GM21529 (cell line): ENCODE results near the gene COX7A2L.
A peak's percentile ranks its signal among the peaks of the same experiment; 100 is the strongest.
"Not testable (repeated sequence)": the region's sequence is repeated elsewhere in the genome, so short reads cannot be mapped to it uniquely, and the experiment has no call there.

ENCODE experiments used
- ATAC-seq: cut with Tn5 transposase; IDR thresholded peaks from one replicate; pipeline ENCODE4 v1.9.1; 2021; ENCODE audit not compliant: unreplicated experiment

The COX7A2L gene

DNA sequence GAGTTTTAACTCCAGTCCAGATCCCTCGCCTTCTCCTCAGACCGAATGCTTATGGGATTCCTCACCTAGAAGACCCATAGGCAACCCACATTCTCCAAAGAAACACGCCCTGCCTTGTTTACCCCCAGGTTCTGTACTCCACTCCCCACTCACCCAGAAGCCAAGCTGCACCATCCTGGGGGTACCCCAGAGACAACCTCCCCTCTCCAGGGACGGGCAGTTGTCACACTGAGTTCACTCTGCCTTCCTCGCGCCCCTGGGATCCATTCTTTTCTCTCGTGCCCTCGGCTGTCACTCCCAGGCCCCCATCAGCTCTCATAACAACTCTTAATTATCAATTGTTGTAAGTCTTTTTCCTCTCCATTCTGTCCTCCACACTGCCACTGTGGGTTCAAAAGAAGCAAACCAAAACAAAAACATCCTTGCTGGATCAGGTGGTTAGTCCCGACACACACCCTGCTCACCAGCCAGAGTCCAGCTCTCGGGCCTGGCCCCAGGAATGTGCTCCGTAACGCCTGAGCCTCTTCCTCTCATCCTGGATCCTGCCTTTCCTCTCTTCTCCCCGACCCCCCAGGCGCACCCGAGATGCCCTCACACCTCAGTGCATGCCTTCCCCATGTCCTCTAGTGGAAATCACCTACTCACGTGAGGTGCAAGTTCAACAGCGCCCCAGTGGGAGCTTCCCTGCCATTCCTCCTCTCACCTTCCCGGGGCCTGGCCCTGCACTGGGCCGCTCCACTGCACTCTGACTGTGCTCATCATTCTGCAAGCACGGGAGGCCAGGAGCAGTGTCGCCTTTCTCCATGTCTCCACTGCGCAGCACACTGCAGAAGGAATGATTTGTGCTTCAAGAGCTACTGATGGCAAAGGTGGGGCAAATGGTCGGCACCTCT, 20.7 kb downstream of the COX7A2L start:
- no peak for ATAC-seq

DNA sequence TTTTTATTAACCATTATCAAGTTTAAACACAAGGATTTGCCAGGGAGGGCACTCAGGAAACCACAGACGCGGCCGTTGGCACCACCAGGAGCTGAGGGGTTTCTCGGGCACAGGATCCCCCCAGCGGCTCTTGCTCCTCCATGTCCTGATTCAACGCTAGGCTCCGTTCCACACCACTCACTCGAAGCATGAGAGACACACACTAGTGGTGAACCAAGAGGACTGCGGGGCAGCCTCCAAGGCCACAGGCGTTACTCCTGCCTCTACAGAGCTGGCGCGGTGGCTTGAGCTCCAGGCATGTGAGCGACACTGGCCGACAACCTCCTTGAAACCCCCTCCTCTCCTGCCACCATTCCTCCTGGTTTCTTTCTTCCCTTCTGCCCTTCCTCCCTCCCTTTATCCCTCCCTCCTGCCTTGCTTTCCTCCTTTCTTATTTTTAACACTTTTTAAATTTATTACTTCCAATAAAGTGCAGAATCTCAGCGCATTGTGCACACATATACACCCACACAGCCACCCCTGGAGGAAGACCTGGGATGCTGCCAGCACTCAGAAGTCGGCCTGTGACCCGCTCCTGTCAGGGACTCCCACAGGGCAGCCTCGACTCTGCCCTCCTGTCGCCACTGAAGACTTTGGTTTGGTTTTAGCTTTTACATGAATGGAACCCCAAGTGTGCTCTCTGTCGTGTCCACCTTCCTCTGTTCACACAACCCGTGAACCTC, 21.7 kb downstream of the COX7A2L start:
- ATAC-seq = no peak

DNA sequence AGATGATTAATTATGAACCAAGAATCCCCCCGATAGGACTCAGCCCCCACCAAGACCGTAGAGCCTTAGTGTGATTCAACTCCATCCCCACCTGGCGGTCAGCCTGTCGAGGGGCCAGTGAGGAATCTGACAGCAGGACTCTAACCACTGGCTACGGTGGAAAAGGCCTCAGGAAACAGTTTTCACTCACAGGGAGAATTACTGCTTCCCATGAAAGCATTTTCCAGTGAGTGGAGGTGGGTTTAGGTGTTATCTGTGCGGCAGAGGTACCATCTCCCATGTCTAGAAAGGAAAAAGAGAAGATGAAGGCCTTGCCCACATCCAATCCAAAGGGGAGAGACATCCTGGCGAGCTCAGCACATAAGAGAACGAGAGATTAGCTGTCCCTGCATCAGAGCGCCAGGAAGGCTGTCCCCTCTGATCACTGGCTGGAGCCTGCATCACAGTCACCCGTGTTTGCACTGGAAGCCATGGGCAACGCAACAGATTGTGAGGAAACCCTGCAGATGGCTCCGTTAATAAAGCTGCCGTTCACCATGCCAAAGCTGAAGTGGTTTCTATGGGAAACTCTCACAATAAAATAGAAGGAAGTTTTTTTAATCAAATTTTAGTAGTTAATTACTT, 22.3 kb downstream of the COX7A2L start:
- ATAC-seq = no peak

DNA sequence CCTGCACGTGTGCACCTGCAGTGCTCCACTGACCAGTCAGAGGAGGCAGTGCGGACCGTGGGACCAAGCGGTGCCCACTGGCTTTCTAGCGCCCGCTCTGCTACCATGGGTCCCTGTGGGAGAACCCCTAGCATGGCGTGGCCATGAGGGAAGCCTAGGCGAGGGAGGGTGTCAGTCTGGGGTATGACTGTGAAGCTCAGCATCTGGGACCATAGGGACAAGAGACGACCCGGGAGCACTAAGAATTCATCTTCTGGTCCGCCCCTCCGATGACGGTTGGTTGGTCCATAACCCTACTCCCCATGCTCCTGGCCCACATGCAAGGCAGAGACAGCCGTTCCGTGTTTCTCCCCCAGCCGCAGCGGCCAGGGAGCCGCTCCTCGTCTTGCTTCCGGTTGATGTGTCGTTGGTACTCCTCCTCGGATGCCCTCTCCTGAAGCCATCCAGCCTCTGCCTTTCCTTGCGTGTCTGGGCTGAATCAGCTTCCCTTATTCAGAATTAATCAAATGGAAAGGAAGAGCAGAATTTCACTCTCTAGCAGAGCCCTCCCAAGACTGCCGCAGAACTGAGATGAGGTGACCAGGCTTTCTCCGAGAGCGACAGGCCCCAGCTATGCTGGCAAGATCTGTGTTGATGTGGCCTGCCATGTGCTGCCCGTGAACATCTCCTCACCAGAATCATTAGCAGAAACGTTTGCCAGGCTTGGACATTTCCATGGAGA, 23.0 kb downstream of the COX7A2L start:
- ATAC-seq = no peak

DNA sequence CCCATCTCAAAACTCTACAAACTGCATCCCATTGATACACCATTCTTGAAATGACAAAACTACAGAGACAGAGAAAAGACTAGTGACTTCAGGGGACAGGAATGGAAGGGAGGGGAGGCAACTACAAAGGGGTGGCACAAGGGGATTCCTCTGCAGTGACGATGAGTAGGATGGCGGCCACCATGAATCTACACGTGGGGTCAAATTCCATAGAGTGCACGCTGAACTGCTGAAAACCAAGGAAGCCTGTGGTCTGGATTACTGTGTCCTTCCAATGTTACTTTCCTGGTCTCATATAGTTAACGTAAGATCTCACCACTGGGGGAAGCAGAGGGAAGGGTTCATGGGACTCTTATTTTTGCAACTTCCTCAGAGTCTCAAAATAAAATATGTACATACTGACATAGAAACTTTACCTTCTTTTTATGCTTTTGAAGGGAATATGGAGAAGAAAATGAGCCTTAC, 23.6 kb downstream of the COX7A2L start:
- no peak for ATAC-seq

DNA sequence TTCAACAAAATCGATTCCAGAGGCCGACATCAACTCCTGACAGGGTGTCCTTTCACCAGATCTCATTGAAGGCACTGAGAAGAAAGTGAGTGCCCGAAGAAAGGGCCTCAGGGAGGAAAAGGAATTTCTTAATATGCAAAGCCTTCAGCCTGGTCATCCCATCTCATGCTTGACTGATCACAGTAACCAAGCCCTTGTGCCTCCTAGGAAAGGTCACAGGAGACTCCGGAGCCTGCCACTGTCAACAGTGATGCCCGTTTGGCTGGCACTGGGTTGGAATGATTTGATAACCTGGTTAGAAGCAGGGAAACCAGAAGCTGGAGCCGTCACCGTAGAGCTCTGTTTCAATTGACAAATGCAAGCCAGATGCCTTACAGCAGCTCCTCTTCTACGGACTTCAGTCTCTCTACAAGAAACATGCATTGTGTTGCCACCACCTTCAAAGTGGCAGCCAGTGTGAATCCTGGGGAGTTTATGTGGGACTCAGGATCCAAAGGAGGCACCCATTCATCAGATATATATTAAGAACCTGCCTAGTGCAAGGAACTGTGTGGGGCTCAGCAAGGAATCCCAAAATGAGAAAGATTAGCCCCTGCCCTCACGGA, 24.6 kb downstream of the COX7A2L start:
- ATAC-seq = no peak

DNA sequence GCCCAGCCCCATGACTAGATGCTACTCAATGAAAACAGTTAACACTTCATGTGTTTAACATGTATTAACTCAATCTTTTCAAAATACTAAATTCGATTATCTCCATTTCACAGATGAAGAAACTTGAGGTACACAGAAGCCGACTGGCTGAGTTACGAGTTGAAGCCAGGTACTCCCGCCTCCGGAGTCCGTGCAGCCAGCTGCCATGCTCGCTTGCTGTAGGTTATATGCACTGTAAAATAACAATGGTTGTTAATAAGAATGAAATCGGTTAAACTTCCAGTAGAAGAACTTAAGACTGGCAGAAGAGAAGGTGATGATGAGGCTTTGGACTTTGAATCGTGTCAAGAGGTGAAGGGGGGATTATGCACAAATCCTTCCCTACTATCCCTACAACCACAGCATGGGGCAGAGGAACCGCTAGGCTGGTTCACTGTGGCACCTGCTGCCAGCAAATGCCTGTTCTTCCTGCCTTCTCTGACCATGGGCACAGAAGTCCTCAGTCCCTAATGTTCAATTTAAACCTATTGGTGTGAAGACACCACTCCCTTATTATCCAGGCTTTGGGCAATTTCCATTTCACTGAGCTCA, 25.4 kb downstream of the COX7A2L start:
- no peak for ATAC-seq

DNA sequence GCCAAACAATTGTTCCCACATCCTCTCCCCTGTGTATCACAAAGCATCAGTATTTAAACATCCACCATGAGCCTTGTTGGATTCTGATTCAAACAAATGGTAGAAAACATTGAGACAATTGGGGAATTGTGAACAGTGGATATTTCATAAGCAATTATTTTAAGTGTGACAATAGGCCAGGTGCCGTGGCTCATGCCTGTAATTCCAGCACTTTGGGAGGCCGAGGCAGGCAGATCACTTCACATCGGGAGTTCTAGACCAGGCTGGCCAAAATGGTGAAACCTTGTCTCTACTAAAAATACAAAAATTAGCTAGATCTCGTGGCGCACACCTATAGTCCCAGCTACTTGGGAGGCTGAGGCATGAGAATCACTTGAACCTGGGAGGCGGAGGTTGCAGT, 26.2 kb downstream of the COX7A2L start:
- not testable (repeated sequence) for ATAC-seq

DNA sequence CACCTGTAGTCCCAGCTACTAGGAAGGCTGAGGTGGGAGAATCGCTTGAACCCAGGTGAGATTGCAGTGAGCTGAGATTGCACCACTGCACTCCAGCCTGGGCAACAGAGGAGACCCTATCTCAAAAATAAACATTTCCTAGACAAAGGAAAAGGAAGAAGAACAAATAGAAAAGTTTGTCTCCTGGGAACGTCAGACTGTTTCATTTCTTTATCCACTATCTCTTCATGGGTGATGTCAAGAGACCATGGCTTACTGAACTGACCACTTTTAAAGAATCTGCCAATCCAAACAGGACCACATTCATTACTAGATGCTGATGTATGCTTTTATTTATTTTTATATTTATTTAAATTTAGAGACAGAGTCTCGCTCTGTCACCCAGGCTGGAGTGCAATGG, 26.8 kb downstream of the COX7A2L start:
- no peak for ATAC-seq

DNA sequence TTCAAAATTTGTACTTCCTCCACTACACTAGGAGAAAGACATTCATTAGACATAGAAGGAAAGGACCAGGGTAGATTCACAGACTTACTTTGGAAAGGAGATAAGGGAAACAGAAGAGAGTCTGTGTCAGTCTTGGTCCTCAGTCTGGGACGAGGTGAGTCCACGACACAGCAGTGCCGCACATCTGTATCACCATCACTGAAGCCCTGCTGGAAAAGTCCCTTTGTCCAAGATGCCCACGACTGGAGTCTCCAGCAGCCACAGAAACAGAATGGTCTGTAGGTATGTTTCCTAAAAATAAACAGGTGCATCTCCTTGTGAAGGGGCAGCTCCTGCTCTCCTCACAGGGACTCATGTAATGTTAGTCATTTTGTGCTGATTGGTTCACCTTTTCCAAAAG, 27.4 kb downstream of the COX7A2L start:
- ATAC-seq = no peak

DNA sequence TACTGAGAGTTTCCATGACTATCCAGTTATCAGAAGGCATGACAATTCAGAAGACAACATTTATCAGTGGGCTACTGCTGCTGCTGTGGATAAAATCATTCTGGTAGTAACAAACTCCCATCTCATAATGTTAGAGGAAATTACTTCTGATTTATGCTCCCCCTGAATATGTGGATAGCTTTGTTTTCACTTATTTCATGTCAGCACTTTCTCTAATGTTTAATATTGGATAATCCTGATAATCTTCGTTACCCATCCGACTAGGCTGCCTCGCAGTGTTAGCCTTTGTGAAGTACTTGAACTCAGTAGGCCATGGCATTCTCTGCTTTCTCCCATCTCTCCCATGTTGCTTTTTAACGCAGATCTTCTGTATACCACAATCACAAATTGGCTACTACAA, 28.4 kb downstream of the COX7A2L start:
- no peak for ATAC-seq

DNA sequence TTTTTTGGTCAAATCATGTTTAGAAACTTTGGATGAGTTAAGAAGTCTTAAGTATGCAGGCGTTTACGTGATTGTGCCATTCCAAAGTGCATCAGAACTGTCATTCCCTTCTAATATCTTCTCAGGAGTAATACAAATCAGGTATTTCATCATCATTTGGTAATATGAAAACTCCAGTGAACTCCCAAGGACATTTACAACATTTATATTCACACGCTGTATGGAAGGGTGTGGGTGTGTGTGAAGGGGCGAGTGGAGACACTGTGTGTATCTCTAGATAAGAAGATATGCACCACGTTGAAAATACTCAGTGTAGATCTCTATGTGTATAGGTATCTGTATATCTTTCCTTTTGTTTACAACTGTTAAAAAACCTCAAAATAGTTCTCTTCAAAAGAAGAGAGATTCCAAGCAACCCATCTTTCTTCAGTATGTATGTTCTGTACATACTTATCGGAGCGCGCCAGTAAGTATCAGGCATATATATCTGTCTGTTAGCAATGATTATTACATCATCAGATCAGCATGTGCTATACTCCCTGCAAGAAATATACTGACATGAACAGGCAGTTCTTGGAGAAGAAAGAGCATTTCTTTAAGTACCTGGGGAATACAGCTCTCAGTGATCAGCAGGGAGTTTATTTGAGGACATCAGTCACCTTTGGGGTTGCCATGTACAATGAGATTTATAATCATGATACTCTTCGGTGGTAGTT, 29.3 kb downstream of the COX7A2L start:
- ATAC-seq = no peak

DNA sequence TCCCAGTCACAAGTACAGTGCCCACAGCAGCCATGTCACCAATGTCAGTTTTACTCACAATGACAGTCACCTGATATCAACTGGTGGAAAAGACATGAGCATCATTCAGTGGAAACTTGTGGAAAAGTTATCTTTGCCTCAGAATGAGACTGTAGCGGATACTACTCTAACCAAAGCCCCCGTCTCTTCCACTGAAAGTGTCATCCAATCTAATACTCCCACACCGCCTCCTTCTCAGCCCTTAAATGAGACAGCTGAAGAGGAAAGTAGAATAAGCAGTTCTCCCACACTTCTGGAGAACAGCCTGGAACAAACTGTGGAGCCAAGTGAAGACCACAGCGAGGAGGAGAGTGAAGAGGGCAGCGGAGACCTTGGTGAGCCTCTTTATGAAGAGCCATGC, 31.3 kb downstream of the COX7A2L start:
- no peak for ATAC-seq

DNA sequence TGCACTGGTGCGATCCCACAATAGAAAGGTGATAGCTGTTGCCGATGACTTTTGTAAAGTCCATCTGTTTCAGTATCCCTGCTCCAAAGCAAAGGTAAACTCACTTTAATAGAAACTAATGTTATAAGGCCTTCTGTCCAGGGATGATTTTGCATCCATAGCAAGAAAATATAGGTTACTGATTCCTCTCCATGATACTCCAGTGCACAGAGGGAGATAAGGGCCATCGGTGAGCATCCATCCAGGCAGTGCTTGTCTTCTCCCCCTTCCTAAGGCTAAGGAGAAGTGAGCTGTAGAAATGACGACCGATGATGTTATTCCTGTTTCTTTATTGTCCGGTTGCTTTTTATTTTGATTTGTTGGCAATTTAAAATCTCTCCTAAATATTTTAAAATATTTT, 32.1 kb downstream of the COX7A2L start:
- ATAC-seq = no peak

DNA sequence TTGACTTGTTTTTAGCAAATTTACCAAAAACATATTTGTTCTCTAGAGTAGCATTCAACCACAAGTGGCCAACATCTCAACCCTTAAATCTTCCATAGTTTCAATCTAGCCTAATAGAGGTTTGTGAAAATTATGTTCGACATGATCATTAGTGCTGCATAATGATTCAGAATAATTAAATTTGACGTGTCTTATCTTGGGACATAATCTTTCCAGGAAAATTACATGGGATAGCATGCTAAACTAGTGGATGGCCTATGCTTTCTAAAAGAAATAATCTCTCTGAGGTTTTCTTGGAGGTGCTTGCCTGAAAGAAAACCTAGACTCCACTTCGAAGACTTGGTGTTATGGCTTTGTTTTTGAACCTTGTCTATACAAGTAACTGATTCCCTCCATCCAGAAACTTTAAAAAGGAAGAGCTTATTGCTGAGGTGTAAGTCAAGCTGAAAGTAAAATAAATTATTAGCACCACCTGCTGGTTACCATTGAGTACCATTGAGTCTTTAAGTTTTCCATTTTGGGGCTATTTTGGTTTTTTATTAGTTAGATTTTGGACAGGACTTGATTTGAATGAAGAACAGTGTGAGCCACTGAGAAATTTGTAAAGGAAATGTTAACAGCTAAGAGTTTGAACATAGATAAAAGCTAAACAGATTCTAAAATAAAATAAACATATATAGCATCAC, 32.7 kb downstream of the COX7A2L start:
- no peak for ATAC-seq

DNA sequence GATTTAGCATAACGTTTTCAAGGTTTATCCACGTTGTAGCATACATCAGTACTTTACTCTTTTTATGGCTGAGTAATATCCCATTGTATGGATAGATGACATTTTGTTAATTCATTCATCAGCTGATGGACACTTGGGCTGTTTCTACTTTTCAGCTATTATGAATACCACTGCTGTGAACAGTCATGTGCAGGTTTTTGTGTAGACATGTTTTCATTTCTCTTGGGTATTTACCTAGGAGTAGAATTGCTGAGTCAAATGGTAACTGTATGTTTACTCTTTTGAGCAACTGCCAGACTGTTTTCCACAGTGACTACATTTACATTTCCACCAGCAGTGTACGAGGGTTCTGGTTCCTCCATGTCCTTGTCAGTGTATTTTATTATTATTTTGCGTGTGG, 33.9 kb downstream of the COX7A2L start:
- ATAC-seq = peak; percentile 69

DNA sequence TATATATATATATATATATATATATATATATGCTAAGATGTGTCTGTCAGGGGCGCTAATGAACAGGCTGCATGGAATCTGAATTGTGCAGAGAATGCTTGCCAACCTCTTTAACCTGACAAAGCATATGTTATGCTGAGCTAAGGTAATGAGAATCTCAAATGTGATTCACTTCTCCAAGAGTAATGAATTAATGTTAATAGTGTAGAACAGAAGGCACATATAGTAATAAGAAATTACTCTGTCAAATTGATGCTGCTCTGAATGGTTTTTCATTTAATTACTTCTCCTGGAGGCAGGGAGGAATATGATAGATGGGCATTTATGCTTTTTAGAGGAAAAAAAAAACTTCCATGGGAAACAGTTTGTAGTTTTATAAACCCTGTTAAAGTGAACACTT, 35.4 kb downstream of the COX7A2L start:
- no peak for ATAC-seq

DNA sequence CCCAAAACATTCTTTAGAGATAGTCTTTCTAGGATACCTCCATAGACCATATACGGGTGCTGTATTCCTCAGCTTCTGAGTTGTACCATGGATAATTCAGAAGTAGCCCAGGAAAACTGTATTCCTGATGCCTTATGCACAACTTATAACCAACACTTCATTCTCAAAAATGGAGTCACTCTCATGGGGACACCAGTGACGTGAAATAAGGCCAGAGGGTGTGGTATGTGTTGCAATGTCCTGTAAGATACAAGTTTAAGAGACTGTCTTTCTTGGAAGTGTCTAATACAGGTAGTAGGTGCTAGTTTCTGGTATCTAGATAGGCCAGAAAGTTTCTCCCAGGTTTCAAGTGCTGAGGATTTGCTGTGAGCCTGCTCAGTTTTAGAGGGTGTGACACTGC, 36.1 kb downstream of the COX7A2L start:
- ATAC-seq = no peak

DNA sequence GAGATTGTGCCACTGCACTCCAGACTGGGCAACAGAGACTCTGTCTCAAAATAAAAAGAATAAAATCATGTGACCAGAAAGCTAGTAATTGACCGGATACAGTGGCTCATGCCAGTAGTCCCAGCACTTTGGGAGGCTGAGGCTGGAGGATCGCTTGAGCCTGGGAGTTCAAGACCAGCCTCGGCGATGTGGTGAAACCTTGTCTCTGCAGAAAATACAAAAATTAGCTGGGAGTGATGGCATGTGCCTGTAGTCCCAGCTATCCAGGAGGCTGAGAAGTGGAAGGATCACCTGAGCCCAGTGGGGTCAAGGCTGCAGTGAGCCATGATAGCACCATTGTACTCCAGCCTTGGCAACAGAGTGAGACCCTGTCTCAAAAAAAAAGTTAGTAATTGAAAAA, 36.8 kb downstream of the COX7A2L start:
- ATAC-seq = no peak
